D721Med (cell line): ENCODE data around the gene ENTPD5.
"Not testable (repeated sequence)": the region's sequence is repeated elsewhere in the genome, so short reads cannot be mapped to it uniquely, and the experiment has no call there.

Experiments used
- DNase-seq: peaks from one replicate; pipeline ENCODE4 v3.0.0; 2011; ENCODE audit warnings: low spot score; ENCODE audit not compliant: insufficient read length
- FAIRE-seq: peaks from 2 replicates; lab custom pipeline; 2011; peaks lifted over from hg19 to GRCh38; lab: Jason Lieb, UNC
- TF ChIP-seq, protein P1 (sequence below): IDR thresholded peaks from 2 replicates; pipeline ENCODE4 v1.5.1; 2012; ENCODE audit warnings: mild to moderate bottlenecking, control low read depth; ENCODE audit not compliant: insufficient read depth; ENCODE audit errors: missing control alignments

ENTPD5 gene

DNA sequence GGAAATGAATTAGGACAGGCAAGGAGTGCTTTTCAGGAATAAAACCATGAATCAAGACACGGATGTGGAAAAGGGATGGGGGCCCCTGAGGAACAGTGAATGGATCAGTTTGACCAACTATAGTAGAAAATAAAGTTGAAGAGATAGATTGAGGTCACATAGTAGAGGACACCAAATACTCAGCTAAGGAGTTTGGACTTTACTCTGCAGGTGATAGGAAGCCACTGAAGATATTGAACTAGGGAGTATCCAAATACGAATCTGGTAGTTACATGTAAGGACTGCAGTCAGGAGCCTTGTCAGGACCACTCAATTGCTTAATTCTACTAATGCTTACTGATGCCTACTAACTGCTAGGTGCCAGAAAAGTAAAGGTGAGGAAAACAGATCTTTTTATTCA lies 20.4 kb downstream of the ENTPD5 start:
- TF ChIP-seq, protein P1, sequence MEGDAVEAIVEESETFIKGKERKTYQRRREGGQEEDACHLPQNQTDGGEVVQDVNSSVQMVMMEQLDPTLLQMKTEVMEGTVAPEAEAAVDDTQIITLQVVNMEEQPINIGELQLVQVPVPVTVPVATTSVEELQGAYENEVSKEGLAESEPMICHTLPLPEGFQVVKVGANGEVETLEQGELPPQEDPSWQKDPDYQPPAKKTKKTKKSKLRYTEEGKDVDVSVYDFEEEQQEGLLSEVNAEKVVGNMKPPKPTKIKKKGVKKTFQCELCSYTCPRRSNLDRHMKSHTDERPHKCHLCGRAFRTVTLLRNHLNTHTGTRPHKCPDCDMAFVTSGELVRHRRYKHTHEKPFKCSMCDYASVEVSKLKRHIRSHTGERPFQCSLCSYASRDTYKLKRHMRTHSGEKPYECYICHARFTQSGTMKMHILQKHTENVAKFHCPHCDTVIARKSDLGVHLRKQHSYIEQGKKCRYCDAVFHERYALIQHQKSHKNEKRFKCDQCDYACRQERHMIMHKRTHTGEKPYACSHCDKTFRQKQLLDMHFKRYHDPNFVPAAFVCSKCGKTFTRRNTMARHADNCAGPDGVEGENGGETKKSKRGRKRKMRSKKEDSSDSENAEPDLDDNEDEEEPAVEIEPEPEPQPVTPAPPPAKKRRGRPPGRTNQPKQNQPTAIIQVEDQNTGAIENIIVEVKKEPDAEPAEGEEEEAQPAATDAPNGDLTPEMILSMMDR = no peak
- no peak for DNase-seq
- no peak for FAIRE-seq

DNA sequence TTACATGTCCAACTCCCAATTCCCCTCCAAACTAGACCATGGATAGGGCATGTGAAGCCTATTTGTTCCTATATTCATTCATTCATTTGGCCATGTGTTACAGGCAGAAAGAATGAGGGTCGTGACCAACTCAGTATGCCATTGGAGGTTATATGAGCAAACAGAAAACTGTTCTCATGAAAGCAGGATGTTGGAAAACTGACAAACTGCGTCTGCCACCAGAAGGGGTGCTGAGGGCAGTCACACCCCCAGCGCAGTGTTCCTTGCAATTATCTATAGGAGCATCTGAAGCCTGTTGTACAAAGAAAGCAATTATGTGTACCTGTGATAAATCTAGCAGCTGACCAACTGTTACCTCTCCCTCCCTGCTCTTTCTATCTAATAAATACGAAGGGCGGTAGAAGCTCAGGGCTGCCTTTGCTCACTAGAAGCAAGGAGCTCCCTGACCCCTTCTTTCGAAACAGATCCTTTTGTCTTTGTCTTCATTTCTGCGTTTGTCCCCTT lies 21.1 kb downstream of the ENTPD5 start:
- DNase-seq (no peak), FAIRE-seq (no peak)
- TF ChIP-seq, protein P1 = no peak

DNA sequence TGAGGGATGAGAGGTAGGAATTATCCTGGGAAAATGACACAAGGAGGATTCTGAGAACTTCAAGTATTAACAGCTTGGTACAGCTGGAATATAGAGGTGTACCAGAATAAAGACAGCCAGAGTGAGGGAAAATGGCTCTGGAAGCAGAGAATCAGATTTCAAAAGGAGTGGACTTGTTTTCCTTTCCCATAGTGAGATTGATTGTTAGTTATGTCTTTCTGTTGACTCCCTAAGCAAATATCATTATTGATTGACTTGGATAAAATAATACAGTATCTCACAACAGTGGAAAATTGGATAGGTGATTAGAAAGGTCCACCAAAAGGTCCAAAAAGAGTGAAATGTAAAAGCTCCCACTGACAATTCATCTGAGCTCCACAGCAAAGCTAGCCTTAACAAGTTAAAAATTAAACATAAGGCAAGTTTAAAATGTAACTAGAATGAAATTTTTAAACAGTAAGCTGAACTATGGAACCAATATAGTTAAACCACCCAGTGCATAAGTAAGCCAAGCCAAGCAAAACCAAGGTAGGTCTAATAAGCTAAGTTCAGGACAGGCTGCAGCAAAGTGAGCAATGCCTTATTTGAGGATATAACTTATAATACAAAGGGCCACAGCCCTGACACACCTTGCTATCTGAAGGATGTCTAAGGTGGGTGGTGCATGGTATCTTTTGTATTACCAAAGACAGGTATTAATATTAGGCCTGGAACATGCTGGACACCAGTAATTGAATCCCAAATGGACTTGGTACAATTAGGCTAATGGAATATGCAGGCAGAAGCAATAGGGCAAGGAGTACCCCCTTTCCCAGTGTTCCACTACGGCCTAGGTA lies 21.8 kb downstream of the ENTPD5 start:
- TF ChIP-seq, protein P1 = no peak
- FAIRE-seq = no peak
- no peak for DNase-seq

DNA sequence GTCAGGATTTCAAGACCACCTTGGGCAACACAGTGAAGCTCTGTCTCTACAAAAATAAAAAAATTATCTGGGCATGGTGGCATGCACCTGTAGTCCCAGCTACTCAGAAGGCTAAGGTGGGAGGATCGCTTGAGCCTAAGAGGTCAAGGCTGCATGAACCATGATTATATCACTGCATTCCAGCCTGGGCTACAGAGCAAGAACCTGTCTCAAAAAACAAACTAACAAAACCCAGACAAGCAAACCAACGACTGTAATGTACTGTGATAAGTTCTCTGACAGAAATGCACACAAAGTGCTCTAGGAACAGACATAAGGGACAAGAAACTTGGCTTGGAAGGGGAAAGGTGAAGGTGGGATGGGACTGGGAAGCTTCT lies 22.4 kb downstream of the ENTPD5 start:
- TF ChIP-seq, protein P1 = no peak
- DNase-seq (no peak), FAIRE-seq (no peak)

DNA sequence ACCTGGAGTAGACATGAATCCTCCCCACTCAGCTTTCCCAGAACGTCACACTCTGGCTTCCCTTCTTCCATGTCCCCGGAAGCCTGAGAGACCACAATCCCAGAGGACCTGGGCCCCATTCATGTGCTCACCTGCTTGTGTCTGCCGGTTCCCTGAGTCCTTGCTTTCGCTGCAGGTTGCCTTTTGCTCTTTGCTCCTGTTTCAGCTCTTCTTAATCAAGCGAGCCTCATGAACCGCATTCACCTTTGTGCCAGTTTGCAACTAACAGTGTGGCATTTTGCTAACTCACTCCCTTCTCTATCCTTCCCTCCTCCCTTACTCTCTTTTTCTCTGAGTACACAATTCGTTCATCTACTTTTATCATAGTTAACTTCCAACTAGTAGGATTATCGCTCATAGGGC lies 23.1 kb downstream of the ENTPD5 start:
- TF ChIP-seq, protein P1 = no peak
- FAIRE-seq = no peak
- DNase-seq = no peak

DNA sequence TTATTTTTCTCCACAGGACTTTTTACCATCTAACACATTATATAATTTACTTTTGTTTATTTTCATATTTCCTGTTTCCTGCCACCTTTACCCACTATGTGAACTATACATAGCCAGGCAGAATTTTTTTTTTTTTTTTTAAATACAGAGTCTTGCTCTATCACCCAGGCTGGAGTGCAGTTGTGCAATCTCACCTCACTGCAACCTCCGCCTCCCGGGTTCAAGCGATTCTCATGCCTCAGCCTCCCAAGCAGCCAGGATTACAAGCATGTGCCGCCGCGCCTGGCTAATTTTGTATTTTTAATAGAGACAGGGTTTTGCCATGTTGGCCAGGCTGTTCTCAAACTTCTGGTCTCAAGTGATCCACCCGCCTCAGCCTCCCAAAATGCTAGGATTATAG lies 24.2 kb downstream of the ENTPD5 start:
- DNase-seq, FAIRE-seq: not testable (repeated sequence)

DNA sequence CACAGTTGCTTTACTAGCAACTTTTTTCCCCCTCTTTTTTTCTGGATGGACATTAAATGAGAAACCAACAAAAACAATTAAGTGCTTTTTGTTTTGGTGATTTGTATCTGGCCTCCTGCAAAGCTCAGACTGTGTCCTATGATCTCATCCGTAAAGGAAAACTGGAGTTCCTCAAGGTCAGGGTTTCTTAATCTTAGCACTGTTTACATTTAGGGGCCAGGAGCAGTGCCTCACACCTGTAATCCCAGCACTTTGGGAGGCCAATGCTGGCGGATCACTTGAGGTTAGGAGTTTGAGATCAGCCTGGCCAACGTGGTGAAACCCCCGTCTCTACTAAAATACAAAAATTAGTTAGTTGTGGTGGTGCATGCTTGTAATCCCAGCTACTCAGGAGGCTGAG lies 28.0 kb downstream of the ENTPD5 start:
- DNase-seq (no peak), FAIRE-seq (no peak)
- TF ChIP-seq, protein P1 = no peak

DNA sequence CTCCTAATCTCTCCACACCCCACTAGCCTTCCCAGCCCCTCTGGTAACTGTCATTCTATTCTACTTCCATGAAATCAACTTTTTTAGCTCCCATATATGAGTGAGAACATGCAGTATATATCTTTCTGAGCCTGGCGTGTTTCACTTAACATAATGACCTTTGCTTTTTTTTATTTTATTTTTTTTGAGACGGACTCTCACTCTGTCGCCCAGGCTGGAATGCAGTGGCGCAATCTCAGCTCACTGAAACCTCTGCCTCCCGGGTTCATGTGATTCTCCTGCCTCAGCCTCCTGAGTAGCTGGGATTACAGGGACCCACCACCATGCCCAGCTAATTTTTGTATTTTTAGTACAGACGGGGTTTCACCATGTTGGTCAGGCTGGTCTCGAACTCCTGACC lies 30.4 kb downstream of the ENTPD5 start:
- not testable (repeated sequence) for FAIRE-seq, DNase-seq
